GM19372 (cell line): ENCODE results near the gene ODAD4.

ENCODE experiments used
- ATAC-seq: cut with Tn5 transposase; IDR thresholded peaks from one replicate; pipeline ENCODE4 v1.9.1; 2021; ENCODE audit warnings: mild to moderate bottlenecking, low read depth, moderate library complexity; ENCODE audit not compliant: unreplicated experiment

ODAD4 gene

DNA sequence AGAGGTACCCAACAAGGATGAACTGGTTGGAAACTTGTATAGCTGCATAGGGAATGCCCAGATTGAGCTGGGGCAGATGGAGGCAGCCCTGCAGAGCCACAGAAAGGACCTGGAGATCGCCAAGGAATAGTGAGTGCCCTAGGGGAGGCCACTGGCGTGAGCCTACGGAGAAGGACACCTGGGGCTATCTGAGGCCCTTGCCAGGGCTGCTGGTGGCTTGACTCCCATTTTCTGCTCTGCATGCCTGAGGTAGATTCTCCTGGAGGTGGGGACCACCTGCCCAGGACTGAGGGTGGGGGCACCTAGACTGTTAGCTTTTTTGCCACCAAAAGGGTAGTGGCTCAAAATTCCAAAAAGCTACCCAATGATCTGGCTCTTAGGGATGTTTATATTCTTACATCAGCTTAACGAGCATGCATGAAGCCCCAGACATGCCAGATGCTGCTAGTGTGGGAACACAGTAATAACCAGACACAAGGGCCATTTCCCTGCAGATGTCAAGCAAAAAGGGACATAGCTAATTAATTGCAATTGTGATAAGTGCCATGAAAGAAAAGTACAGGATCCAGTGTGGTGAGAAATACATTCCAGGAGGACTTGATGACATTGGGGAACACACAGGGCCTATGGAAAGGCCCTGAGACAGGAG lies 8.8 kb downstream of the ODAD4 start:
- no peak for ATAC-seq

GRCh38 chr17:41939693-41940090 lies 9.3 kb downstream of the ODAD4 start:
- ATAC-seq = no peak

DNA sequence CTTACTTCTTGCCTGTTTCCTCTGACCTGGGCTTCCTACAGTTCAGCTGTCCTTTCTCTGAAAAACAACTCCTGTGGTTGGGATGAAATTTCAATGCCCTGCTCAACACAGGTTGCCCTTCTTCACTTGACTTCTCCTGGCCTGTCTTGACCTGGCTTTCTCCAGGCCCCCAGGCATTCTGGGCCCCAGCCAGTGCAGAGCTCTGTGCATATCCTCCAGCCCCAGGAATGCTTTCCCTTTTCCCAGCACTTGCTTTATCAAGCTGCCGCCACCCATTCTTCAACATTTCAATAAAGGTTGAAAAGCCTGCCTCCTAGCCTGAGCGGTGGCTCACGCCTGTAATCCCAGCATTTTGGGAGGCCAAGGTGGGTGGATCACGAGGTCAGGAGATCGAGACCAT lies 10.8 kb downstream of the ODAD4 start:
- no peak for ATAC-seq

- no peak for ATAC-seq
These were observed 12.4 kb downstream of the ODAD4 start for GRCh38 chr17:41942626-41943373.

- no peak for ATAC-seq
These were observed 13.1 kb downstream of the ODAD4 start for GRCh38 chr17:41943492-41943891.

GRCh38 chr17:41944943-41945342 lies 14.5 kb downstream of the ODAD4 start:
- no peak for ATAC-seq

GRCh38 chr17:41948762-41949460 lies 18.5 kb downstream of the ODAD4 start:
- ATAC-seq = no peak

DNA sequence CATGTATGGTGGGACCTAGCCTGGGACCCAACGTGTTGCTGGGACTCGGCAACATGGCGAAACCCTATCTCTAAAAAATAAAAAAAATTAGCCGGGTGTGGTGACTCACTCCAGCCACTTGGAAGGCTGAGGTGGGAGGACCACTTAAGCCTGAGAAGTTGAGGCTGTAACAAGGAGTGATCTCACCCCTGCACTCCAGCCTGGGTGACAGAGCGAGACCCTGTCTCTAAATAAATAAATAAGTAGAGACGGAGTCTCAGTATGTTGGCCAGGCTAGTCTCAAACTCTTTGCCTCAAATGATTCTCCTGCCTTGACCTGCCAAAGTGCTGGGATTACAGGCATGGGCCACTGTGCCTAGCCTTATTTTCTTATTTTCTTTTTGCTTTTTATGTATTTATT lies 26.1 kb downstream of the ODAD4 start:
- no peak for ATAC-seq

GRCh38 chr17:41957031-41957868 lies 26.8 kb downstream of the ODAD4 start:
- ATAC-seq = no peak

DNA sequence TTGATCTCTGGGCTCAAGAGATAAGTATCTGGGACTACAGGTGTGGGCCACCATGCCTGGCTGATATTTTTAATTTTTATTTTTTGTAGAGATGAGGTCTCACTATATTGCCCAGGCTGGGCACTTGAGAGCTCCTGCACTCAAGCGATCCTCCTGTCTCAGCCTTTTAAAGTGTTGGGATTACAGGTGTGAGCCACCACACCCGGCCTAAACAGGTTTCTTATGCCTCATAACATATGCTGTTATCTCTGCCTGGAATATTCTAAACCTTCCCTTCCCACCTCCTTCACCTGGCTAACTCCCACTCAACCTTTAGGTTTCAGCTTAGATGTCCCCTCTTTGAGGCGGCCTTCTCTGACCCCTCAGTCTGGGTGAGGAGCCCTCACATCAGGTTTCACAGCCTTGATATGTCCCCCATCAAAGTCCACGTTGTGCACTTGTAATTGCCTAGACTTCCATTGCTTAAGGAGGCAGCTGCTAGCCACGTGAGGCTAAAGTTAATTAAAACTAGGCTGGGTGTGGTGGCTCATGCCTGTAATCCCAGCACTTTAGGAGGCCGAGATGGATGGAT lies 27.5 kb downstream of the ODAD4 start:
- ATAC-seq = no peak

DNA sequence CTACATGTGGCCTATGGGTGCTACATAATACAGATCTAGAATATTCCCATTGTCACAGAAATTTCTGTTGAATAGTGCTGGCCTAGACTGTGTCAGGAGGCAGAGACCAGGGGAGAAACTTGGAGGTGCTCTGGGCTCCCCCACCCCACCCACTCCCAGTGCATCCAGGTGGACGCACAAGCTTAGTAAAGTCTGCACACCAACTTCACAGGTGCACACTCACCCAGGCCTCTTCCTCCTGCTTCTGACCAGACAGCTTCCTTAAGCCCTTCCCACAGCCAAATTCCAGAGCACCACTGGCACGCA lies 28.6 kb downstream of the ODAD4 start:
- no peak for ATAC-seq

DNA sequence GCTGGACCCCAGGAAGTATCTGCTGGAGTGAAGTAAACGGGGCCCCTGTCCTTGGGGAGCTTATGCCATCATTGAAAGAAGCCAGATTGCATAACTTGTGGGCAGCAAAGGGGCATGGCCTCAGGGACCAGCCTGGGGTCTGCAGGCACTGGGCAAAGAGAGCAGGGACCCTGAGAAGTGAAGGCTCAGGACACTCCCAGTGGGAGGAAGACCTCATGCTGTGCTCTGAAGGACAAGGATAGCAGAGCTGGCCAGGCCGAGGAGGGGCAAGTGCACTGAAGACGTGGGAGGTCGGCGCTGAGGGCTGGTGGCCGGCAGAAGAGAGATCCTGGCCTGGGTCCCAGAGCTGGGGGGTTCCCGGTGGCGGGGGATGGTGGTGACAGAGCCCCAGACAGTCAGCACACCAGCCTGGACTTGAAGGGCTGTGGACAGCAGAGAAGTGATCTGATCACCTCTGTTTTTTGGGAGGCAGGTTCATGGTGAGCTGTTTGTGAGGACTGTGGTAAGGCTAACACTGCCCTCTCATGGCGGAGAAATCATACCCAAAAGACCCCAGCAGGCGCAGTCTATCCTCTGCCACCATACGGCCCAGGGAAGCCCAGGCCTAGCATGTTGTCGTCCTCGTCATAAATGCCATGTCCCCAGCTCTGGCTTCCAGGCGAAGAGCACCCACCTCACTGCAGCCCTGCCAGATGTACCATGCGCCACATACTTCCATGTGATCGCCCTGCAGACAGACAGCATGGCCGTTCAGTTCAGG lies 29.1 kb downstream of the ODAD4 start:
- ATAC-seq = no peak

DNA sequence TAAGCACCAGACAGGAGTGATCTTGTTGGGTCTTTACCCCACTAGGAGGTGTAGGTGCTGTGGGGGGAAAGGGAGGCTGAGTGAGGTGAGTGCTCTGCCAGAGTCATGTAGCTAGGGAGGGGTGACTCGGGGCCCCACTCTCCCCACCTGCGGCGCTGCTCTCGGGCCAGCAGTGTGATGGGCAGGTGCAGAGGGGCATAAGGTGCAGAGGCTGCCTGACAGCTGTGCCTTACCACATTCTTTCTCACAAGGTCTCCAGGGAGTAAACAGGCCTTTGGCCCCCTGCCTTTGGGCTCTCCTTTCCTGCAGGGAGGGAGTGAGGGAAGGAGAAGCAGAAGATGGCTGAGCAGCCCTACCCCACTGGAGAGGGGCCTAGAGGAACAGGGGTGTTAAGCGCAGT lies 31.7 kb downstream of the ODAD4 start:
- ATAC-seq = no peak

DNA sequence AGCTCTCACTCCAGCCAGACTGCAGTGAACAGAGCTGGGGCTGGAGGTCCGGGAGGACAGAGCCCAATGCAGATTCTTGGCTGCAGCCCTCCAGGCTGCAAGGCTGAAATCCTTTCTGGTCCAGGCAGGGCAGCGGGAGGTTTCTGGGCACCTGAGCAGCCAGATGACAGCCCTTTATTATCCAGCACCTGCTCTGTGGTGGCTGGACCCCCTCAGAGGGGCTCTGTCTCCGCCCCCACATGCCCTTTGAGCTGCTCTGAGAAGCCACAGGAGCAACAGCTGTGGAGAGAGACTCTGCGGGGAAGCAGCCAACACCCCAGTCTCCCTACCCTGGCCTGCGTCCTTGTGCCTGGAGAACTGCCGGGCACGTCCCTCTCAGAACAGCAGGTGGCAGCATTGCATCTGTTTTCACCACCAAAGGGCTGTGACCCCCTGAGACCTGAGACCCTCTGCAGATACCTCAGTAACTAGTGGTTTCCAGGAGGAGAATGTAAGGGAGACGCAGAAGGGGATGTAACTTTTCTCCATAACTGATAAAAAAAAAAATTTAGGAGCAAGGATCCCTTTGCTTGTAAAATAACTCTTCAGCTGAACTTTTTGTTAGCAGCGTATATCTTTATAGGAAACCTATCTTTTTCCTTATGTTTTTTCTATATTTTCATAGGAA lies 32.5 kb downstream of the ODAD4 start:
- ATAC-seq = no peak

DNA sequence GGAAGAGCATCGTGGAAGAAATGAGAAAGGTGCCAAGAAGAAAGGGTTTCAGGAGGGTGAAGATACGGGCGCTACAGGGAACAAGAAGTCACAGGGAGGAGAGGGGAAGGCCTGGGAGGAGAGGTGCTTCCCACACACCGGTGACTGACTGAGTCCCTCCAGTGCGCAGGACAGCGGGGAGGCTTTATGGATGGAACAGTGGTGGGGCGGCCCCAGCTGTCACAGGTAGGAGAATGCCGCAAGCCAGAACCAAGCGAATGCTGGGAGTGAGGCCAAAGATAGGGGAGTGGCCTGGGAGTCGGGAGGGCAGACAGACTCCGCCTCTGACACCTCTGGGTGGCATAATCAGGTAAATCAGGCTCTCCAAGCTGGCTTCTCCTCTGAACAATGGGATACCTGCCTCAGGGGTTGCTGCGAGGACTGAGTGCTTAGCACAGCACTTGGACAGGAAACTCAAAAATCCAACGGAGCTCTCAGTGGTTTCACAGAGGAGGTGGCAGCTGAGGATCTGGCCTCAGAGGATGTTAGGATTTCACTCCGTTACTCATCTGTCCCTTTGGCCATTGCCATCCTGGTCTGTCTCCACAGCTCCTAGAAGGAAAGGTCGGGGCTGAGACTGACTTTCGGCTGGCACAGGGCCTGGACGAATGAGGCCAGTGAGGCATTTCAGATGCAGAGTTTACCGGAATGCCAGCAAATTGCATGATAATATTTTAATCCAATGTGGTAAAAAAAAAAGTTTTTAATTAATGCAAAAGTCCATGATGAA lies 35.5 kb downstream of the ODAD4 start:
- ATAC-seq = no peak

DNA sequence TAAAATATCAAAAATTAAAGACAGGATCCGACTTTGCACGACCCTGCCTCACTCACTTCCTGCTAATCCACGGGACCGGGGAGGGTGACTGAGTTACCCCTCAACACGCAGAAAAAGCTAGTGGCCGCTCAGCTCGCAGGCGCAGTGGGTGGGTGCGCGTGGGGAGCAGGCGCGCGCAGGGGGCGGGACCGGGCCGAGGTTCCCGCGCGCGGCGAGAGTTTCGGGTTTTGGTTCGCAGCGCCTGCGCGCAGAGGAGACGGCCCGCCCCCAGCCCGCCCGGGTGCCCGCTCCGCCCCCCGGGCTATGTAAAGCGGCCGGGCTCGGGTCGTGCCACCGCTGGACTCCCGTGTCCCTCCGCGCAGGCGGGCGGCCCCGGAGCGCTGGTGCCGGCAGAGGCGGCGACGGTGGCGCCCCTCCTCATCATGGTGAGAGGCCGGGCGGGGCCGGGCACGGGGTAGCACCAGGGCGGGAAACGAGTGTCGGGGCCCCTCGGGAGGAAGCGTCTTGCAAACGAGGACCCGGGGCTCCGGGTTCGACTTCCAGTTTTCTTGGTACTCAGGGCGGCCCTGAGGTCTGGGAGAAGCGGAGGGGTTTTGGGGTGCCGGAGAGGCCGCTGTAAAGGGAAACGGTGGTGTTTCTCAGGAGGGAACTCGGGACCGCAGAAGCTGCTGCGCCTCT lies 36.2 kb downstream of the ODAD4 start, which contains the start of gene CNP:
TSS of gene CNP (plus strand) at position 333 of the 678 bp plus-strand sequence. CDS start at position 423, 90 bp downstream.
- ATAC-seq = peak; percentile 77

DNA sequence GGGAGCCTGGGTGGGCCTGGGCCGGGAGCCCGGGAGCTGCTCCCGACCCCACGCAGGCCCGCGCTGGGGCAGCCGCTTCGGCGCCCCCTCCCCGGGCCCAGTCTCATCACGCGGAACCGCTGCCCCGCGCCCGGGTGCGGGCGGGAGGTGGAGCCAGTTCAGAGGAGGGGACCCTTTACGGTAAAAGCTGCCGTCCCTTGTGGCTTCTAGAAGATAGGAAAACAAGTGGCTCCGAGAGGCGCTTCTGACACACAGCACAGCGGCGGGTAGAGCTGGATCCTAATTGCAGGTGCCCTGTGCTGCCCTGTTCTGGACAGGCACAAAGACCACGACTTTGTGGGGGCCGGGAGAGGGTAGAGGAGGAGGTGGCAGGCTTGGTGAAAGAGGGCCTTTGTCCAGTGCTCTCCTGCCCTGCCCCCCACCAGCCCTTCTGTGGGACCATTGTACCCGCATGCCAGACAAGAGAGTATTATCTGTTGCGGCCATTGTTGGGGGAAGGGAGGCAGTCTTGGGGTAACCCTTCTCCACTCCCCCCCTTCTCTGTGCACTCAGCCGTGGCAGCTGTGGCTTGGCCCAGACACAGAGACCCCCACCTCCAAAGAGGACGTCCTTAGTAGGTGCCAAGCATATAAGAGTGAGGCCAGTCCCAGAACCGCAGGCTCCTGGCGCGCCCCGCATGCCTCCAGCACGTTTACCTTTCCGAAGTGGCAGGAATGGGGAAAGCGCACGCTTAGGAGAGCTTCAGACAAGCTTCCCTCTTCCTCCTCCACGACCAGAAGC lies 36.9 kb downstream of the ODAD4 start:
- peak; percentile 19 for ATAC-seq
